HepG2 (cell line): ENCODE data around the gene VPS54. TPM values are rescaled to one million over a fixed set of nuclear protein-coding genes. Genes with fewer than 3 reads are reported as not detected.

Experiments used
- CBX2 ChIP-seq, 2 experiments: fragments of 200-600 bp in 1 of 2; sonication (generic); formaldehyde crosslinking in 1 of 2; IDR thresholded peaks; 2 replicates each; pipeline versions ENCODE4 v1.7.0 to v1.8.1; 2018 to 2022; ENCODE audit warnings: low read depth in 2 of 2, low read length in 1 of 2, mild to moderate bottlenecking in 1 of 2, missing genetic modification reagents in 1 of 2
- DMTF1 ChIP-seq: sonication (generic); formaldehyde crosslinking; IDR thresholded peaks from 2 replicates; pipeline ENCODE4 v1.4.0; 2020; ENCODE audit warnings: mild to moderate bottlenecking, missing genetic modification reagents
- FOXC1 ChIP-seq: sonication (generic); formaldehyde crosslinking; IDR thresholded peaks from 2 replicates; pipeline ENCODE4 v1.8.0; 2022; ENCODE audit warnings: mild to moderate bottlenecking, missing genetic modification reagents, borderline replicate concordance
- GABPB1 ChIP-seq: IDR thresholded peaks from 2 replicates; pipeline ENCODE4 v1.6.1; 2016; ENCODE audit warnings: mild to moderate bottlenecking, missing genetic modification reagents, moderate library complexity, missing compliant biosample characterization
- GPBP1L1 ChIP-seq: sonication (generic); formaldehyde crosslinking; IDR thresholded peaks from 2 replicates; pipeline ENCODE4 v1.5.0; 2020; ENCODE audit warnings: mild to moderate bottlenecking, missing genetic modification reagents
- KDM3A ChIP-seq: IDR thresholded peaks from 2 replicates; pipeline ENCODE4 v1.6.1; 2018; ENCODE audit warnings: low read depth, missing compliant biosample characterization
- MEF2D ChIP-seq: sonication (generic); formaldehyde crosslinking; IDR thresholded peaks from 2 replicates; pipeline ENCODE4 v1.5.1; 2020; ENCODE audit warnings: mild to moderate bottlenecking, missing genetic modification reagents
- RELA ChIP-seq: sonication (generic); formaldehyde crosslinking; IDR thresholded peaks from 2 replicates; pipeline ENCODE4 v1.4.0; 2020; ENCODE audit warnings: missing genetic modification reagents
- ZNF407 ChIP-seq: sonication (generic); formaldehyde crosslinking; IDR thresholded peaks from one replicate; pipeline ENCODE4 v1.5.1; 2020; ENCODE audit warnings: mild to moderate bottlenecking, missing genetic modification reagents; ENCODE audit errors: not compliant biosample characterization
- ZNF563 ChIP-seq: sonication (generic); formaldehyde crosslinking; IDR thresholded peaks from 2 replicates; pipeline ENCODE4 v1.8.0; 2022; ENCODE audit warnings: mild to moderate bottlenecking, moderate library complexity, missing genetic modification reagents
- ZNF7 ChIP-seq: IDR thresholded peaks from 2 replicates; pipeline ENCODE4 v1.6.1; 2016; ENCODE audit warnings: missing biosample characterization, missing genetic modification reagents
- ZNF710 ChIP-seq: sonication (generic); formaldehyde crosslinking; IDR thresholded peaks from 2 replicates; pipeline ENCODE4 v1.5.0; 2020; ENCODE audit warnings: mild to moderate bottlenecking, missing genetic modification reagents, borderline replicate concordance
- ZNF879 ChIP-seq: sonication (generic); formaldehyde crosslinking; IDR thresholded peaks from 2 replicates; pipeline ENCODE4 v1.8.1; 2023; ENCODE audit warnings: missing genetic modification reagents
- polyA plus RNA-seq, 8 experiments: library from polyadenylated mRNA; depleted of rRNA in 3 of 8; stranded (reverse) in 7 of 8; unstranded in 1 of 8; fragments of >200 nt; fragmentation: Illumina TruSeq in 4 of 8; extraction: Trizol in 4 of 8; gene quantifications; 2 replicates each; pipeline versions ENCODE4 v1.2.1 to v1.2.3, GENCODE V29; 2011 to 2016; ENCODE audit warnings: low read depth in 4 of 8, missing spikeins in 1 of 8, mixed read lengths in 1 of 8; ENCODE audit not compliant: insufficient read depth in 1 of 8
- total RNA-seq, 5 experiments: library from RNA; depleted of rRNA; stranded (reverse); fragments of >200 nt; fragmentation: Illumina TruSeq; extraction: Trizol; gene quantifications; 2 replicates each; pipeline ENCODE4 v1.2.3, GENCODE V29; 2016; ENCODE audit warnings: low read depth in 1 of 5

VPS54 gene
- total and polyA plus RNA-seq, 2 of the 13 experiments (the other 11 are each of a cell fraction or from before 2014, with no cell fraction given), result 64.7 to 77.5 TPM

GRCh38 chr2:64000630-64001381 lies 18.4 kb downstream of the VPS54 start (continued):
- no peak for TF ChIP-seq RELA (CRISPR knock-in tag)
- no peak for TF ChIP-seq ZNF407 (CRISPR knock-in tag)
- no peak for TF ChIP-seq ZNF563 (CRISPR knock-in tag)
- no peak for TF ChIP-seq GPBP1L1 (CRISPR knock-in tag)
- 0 out of 2 replicates have a peak, but pooled peaks have one; percentile 46 for TF ChIP-seq FOXC1
- TF ChIP-seq MEF2D (CRISPR knock-in tag), result 0 out of 2 replicates have a peak, but pooled peaks have one; percentile 20
- TF ChIP-seq ZNF7 (CRISPR knock-in tag), result no peak
- TF ChIP-seq KDM3A, result no peak
- no peak for TF ChIP-seq ZNF879 (CRISPR knock-in tag)
- no peak for TF ChIP-seq CBX2 (IDR thresholded peaks at IDR 0.05; ENCODE audit: low read depth, low read length)
- TF ChIP-seq CBX2 (CRISPR knock-in tag; IDR thresholded peaks at IDR 0.05; ENCODE audit: low read depth), result no peak
- no peak for TF ChIP-seq GABPB1 (CRISPR knock-in tag)
- no peak for TF ChIP-seq ZNF710
- TF ChIP-seq DMTF1 (CRISPR knock-in tag), result no peak
